Activated CD4-positive, alpha-beta T cell treated with anti-CD3 and anti-CD28 coated beads, Interleukin-2, Interleukin-4, amounts not matched to agents 100 ng/mL and 50 ng/mL, durations not matched to agents 16 hours and 8 hours (primary cell): ENCODE results near the gene RPS19.
"Not testable (repeated sequence)": the region's sequence is repeated elsewhere in the genome, so short reads cannot be mapped to it uniquely, and the experiment has no call there.

Source experiments
- DNase-seq: peaks from one replicate; pipeline ENCODE4 v3.0.0-alpha.2; 2020; ENCODE audit warnings: low spot score

RPS19 gene

GRCh38 chr19:41901707-41902360 lies 41.8 kb downstream of the RPS19 start:
- DNase-seq, result no peak

GRCh38 chr19:41902594-41902993 lies 42.5 kb downstream of the RPS19 start:
- DNase-seq, result no peak

GRCh38 chr19:41903193-41903953 lies 43.3 kb downstream of the RPS19 start:
- DNase-seq, result no peak

DNA sequence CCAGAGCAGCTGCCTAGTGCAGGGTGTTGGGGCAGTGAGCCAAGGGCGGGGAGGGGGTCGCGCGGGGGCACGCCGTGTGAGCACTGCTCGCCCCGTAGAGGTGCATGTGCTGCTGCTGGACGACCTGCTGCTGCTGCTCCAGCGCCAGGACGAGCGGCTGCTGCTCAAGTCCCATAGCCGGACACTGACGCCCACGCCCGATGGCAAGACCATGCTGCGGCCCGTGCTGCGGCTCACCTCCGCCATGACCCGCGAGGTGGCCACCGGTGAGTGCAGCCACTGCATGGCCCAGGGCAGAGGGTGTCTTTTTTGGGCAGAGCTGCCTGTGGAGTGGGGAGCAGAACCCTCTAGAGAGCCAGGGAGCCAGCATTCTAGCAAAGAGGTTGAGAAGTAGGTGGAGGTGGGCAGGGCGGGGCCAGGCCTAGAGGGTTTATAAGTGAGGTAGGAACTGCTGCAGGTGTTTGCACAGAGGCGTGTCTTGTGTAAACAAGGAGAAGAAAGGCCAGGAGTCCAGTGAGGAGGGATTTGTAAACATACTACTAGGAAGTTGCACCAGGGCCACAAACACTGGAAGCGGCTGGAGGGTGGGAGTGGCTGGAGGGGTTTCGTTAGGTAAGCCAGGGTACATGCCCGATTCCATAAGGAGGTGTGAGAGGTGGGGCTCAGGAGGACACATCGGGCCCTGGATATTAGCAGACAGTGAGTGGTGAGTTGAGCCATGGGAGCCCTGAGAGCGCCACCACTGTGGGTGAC lies 44.2 kb downstream of the RPS19 start:
- DNase-seq, result no peak

DNA sequence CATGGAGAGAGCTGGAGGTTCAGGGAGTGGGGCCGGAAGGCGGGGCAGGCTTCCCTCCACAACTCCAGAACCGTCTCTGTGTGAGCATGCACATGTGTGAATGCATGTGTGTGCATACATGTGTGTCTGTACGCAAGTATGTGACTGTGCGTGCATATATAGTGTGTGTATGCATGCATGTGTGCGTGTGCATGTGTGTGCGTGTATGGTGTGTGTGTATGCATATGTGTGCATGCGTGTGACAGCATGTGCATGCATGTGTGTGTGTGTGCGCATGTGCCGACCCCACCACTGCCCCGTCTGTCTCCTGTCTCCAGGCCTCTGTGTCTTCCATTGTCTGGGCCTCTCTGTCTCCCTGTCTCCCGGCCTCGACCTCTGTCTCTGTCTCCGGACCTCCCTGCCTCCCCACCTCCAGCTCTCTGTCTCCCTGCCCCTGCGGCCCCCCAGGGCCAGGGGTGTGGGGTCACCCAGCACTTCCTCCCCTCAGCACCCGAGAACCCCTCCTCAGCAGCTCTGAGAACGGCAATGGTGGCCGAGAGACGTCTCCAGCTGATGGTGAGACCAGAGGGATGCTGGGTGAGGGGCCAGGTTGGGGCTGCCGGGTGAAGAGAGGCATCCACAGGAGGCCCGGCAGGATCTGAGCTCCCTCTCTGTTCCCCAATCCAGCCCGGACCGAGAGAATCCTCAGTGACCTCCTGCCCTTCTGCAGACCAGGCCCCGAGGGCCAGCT lies 45.4 kb downstream of the RPS19 start:
- no peak for DNase-seq

GRCh38 chr19:41906271-41906670 lies 46.2 kb downstream of the RPS19 start:
- no peak for DNase-seq

DNA sequence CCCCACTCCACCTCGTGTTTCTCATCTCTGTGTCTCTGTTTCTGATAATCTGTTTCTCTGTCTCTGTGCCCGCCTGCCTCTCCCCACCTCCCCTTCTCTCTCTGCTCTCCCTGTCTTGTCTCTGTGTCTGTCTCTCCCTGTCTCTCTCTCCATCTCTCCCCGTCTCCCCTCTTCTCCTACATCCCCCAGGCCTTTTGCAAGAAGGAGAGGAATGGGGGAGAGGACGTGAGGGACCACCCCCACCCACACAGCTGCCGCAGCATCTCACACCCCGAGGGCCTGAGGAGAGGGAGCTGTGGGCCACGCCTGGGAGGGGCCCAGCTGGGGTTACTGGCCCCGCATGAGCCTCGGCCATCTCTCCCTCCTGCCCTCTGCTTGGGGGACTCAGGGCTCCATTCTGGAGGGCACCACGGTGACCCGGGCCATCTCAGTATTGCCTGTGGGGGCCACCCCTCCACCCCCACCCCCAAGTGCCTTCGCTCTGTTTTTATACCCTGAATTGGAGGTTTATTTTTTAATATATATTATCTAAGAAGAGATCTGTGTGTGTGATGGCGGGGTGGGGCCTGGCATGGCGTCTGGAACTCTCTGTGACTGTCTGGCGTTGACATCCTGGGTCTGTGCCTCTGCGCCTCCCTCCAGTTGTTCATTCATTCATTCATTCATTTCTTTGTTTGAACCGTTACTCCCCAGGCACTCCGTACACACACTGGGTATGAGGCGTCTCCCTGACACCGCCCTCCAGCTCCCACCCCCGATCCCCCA lies 47.0 kb downstream of the RPS19 start:
- DNase-seq, result no peak

GRCh38 chr19:41907994-41908615 lies 48.0 kb downstream of the RPS19 start:
- no peak for DNase-seq

- DNase-seq, result no peak
Observed at GRCh38 chr19:41908724-41909464, 48.8 kb downstream of the RPS19 start.

GRCh38 chr19:41909706-41910105 lies 49.7 kb downstream of the RPS19 start:
- DNase-seq, result no peak

DNA sequence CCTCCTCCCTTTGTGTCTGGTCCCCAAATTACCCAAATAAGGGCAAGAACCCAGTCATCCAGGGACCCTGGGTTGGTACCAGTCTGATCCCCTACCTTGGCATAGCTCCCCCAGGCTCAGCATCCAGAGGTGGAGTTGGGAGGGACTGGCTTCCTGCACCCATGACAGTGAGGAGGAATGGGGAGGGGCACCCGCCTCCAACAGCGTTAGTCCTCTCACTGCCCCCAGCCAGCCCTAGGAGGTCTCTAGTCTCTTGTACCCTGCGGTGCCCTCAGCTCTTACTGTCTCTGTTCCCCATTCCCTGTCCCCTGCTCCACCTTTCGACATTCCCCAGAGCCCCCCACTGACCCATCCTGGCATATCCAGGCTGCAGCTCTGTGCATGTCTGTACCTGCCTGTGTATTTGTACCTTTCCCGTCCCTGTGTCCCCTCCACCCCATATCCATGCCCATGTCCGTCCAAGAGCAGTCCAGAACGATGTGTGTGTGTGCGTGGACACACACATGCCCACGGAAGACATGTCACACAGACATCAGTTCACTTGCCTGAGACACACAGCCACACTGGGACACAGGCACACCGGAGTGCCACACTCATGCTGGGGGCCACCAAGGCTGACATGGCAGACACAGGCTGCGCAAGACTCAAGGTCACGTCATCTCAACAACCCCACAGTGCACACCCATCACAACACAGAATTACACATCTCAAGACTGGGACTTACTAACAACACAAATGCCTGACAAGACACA lies 50.4 kb downstream of the RPS19 start:
- DNase-seq, result no peak

GRCh38 chr19:41910992-41911888 lies 51.2 kb downstream of the RPS19 start:
- DNase-seq, result no peak

GRCh38 chr19:41911889-41912731 lies 52.1 kb downstream of the RPS19 start:
- no peak for DNase-seq

GRCh38 chr19:41912899-41913537 lies 53.0 kb downstream of the RPS19 start:
- DNase-seq, result no peak

GRCh38 chr19:41913538-41914423 lies 53.7 kb downstream of the RPS19 start:
- DNase-seq, result no peak

DNA sequence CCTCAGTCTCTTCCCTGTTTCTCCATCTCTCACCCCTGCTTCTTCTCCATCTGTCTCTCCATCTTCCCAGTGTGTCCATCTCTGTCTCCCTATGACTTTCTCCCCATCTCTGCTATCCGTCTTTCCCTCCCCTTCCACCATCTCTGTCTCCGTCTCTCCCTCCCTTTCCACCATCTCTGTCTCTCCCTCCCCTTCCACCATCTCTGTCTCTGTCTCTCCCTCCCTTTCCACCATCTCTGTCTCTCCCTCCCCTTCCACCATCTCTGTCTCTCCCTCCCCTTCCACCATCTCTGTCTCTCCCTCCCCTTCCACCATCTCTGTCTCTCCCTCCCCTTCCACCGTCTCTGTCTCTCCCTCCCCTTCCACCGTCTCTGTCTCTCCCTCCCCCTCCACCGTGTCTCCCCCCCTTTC lies 54.4 kb downstream of the RPS19 start:
- DNase-seq, result not testable (repeated sequence)
